K562 (cell line): ENCODE measurements around the gene SLC37A3. TPM values are rescaled to one million over a fixed set of nuclear protein-coding genes. Genes with fewer than 3 reads are reported as not detected.
A peak's percentile ranks its signal among the peaks of the same experiment; 100 is the strongest.

ENCODE experiments used
- BCLAF1 ChIP-seq, 2 experiments: fragments of 450-650 bp in 1 of 2; IDR thresholded peaks; 2 replicates each; pipeline ENCODE4 v1.6.1; 2011 to 2017; ENCODE audit warnings: low read depth in 2 of 2, antibody characterized with exemption in 1 of 2, borderline replicate concordance in 1 of 2, low read length in 1 of 2, mild to moderate bottlenecking in 1 of 2, mixed read lengths in 1 of 2; ENCODE audit not compliant: control insufficient read depth in 1 of 2
- CCAR2 ChIP-seq: fragments of 200-400 bp; formaldehyde crosslinking; IDR thresholded peaks from 2 replicates; pipeline ENCODE4 v1.6.1; 2017; ENCODE audit warnings: mild to moderate bottlenecking, low read depth, low read length
- CHAMP1 ChIP-seq: fragments of 450-650 bp; IDR thresholded peaks from 2 replicates; pipeline ENCODE4 v1.6.1; 2016; ENCODE audit warnings: mild to moderate bottlenecking
- IRF9 ChIP-seq: fragments of 450-650 bp; IDR thresholded peaks from 2 replicates; pipeline ENCODE4 v1.6.1; 2016; ENCODE audit warnings: missing biosample characterization, missing genetic modification characterization
- KLF6 ChIP-seq: fragments of 250-450 bp; sonication (Bioruptor Pico); IDR thresholded peaks from 2 replicates; pipeline ENCODE4 v1.4.0; 2020; ENCODE audit warnings: mild to moderate bottlenecking, moderate library complexity, borderline replicate concordance
- MITF ChIP-seq: IDR thresholded peaks from 2 replicates; pipeline ENCODE4 v1.6.1; 2014; ENCODE audit warnings: antibody characterized with exemption
- MNT ChIP-seq, 2 experiments: fragments of 450-650 bp; conservative IDR thresholded peaks; 2 replicates each; pipeline ENCODE4 v1.6.1; 2017; ENCODE audit warnings: mild to moderate bottlenecking in 2 of 2, moderate library complexity in 2 of 2
- NR1H2 ChIP-seq: sonication (generic); formaldehyde crosslinking; IDR thresholded peaks from 2 replicates; pipeline ENCODE4 v1.4.0; 2020; ENCODE audit warnings: mild to moderate bottlenecking, missing genetic modification reagents
- SAP30 ChIP-seq: fragments of 200-600 bp; sonication (generic); IDR thresholded peaks from 2 replicates; pipeline ENCODE4 v1.6.1; 2012; ENCODE audit warnings: borderline replicate concordance, low read depth, mild to moderate bottlenecking, moderate library complexity, low read length, control low read depth, inconsistent platforms; ENCODE audit not compliant: insufficient read depth, poor library complexity, severe bottlenecking
- SRSF3 ChIP-seq: fragments of 200-400 bp; formaldehyde crosslinking; IDR thresholded peaks from 2 replicates; pipeline ENCODE4 v1.6.1; 2016; ENCODE audit warnings: mild to moderate bottlenecking, low read length, moderate library complexity; ENCODE audit not compliant: insufficient read depth
- YBX1 ChIP-seq: fragments of 450-650 bp; IDR thresholded peaks from 2 replicates; pipeline ENCODE4 v1.7.1; 2016; ENCODE audit warnings: mild to moderate bottlenecking
- ZHX1 ChIP-seq: fragments of 150-350 bp; conservative IDR thresholded peaks from 2 replicates; pipeline ENCODE4 v1.6.1; 2014; ENCODE audit warnings: low read length
- ZNF165 ChIP-seq: fragments of 250-450 bp; sonication (Bioruptor Pico); IDR thresholded peaks from 2 replicates; pipeline ENCODE4 v1.4.0; 2020; ENCODE audit warnings: borderline replicate concordance
- ZNF347 ChIP-seq: fragments of 450-650 bp; formaldehyde crosslinking; IDR thresholded peaks from 2 replicates; pipeline ENCODE4 v1.4.0; 2020; ENCODE audit warnings: low read depth, mild to moderate bottlenecking, moderate library complexity
- polyA plus RNA-seq, 8 experiments: library from polyadenylated mRNA; depleted of rRNA in 4 of 8; stranded (reverse) in 5 of 8; unstranded in 3 of 8; fragments of >200 nt; fragmentation: Nextera tagmentation in 2 of 8; fragmentation: Illumina TruSeq in 1 of 8; extraction: Ambion mirVana in 2 of 8; extraction: Trizol in 1 of 8; gene quantifications; 2 replicates each; pipeline versions ENCODE4 v1.2.1 to v1.2.3, GENCODE V29; 2011 to 2014; ENCODE audit warnings: inconsistent platforms in 1 of 8, missing spikeins in 1 of 8
- total RNA-seq, 7 experiments: library from RNA; depleted of rRNA in 6 of 7; stranded (reverse); fragments of >200 nt in 6 of 7; fragmentation: Illumina TruSeq in 2 of 7; extraction: Trizol in 2 of 7; gene quantifications; 2 replicates each; pipeline versions ENCODE4 v1.2.1 to v1.2.3, GENCODE V29; 2011 to 2021; ENCODE audit warnings: low replicate concordance in 1 of 7

The SLC37A3 gene
- total and polyA plus RNA-seq, 9 of the 15 experiments (the other 6 are each of a cell fraction or from before 2014, with no cell fraction given): 11.7 to 59.1 (median 26.8) TPM

GRCh38 chr7:140391634-140392033 is 6.7 kb downstream of the SLC37A3 start (continued):
- TF ChIP-seq ZHX1 (no peak), IRF9 (tag) (no peak), MITF (peak; percentile 74; the same call in 1 of the 2 replicates), YBX1 (no peak), ZNF347 (CRISPR knock-in tag) (no peak), SAP30 (no peak), CCAR2 (no peak), CHAMP1 (0 out of 2 replicates have a peak, but pooled peaks have one; percentile 52), MNT (conservative IDR thresholded peaks at IDR 0.05) (peak in 1 of 2 experiments; percentile 56; a peak in 1 of 4 replicates), BCLAF1 (IDR thresholded peaks at IDR 0.05; ENCODE audit: borderline replicate concordance in 1 of 2, control insufficient read depth in 1 of 2, low read depth in 2 of 2, low read length in 1 of 2) (no peak), NR1H2 (CRISPR knock-in tag) (no peak), KLF6 (CRISPR knock-in tag) (no peak; the same call in 1 of the 2 replicates), SRSF3 (no peak), ZNF165 (no peak)
